HS-5 (cell line): ENCODE measurements around the gene TMPRSS5.

Source experiments
- DNase-seq: peaks from one replicate; pipeline ENCODE4 v3.0.0-alpha.2; 2012; ENCODE audit warnings: low read depth

TMPRSS5 gene

DNA sequence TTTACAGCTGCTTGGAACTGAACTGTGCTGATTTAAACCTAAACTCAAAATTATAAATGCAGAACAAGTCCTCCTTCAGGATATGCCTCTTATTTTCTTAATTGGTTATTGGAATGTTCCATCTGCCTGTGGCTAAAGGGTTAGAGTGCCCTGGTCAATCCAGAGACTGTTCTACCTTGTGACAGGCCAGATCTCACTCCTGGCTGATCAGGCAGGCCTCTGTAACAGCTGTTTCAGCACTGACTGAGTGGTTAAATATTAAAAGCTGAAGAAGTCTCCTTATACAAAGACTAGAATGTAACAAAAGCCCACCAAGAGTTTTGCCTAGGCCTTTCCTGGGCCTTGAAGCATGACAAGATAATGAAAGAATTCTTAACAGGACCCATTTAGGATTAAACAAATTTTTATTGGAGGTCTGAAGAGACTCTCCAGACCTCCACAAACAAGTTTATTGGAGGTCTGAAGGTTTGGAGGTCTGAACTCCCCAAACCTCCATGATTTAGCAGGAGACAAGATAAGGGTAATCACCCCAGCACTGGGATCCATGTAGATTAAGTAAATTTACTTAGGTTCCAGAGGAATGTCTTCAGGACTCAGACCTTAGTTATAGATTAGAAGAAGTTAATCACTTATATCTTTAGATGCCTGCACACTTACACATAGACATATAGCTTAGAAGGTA lies 35.8 kb downstream of the TMPRSS5 start:
- DNase-seq = no peak

DNA sequence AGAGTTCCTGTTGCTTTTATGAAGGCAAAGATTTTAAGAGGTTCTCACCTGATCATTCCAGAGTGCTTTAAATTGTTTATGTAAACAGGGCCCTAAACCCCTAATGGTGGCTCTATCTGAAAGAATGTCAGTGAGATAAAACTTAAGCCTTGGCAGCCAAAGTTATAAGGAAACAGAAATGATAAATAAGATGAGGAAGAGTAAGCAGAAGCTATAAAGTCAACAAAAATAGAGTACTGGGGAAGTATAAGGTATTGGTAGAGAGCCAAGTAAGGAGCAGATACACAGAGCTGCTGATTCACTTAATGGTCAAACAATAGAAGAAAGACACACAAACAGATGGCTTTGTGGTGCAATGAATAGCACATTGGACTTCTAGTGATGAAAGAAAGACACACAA lies 37.9 kb downstream of the TMPRSS5 start:
- DNase-seq = no peak

DNA sequence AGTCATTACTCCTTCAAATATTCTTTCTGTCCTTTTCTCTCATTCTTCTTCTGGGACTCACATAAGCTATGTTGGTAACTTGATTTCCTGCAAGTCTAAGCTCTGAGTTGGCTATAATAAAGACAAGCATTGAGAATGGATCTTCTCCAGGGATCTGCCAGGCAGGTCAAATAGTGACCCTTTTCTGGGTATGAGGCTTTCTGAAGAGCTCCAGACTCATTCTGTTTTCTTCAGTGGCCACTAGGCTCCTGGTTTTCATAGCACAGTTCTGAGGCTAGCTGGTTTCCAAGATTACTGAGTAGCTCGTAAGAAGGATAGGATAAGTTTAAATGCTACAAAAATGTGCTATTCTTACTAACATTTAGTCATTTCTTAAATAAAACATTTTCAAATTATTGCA lies 38.3 kb downstream of the TMPRSS5 start:
- DNase-seq = no peak

DNA sequence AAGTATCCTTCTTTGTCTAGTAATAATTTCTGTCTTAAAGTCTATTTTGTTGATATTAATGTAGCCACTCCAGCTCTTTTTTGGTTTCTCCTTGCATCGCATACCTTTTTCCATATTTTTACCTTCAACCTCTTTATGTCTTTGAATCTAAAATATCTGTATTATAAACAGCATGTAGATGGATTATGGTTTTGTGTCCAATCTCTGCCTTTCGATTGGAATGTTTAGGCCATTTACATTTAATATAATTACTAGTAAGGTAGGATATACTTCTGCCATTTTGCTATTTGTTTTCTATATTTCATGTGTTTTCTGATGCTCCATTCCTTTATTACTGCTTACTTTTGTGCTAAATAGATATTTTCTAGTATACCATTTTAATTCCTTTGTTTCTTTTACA lies 39.5 kb downstream of the TMPRSS5 start:
- no peak for DNase-seq

DNA sequence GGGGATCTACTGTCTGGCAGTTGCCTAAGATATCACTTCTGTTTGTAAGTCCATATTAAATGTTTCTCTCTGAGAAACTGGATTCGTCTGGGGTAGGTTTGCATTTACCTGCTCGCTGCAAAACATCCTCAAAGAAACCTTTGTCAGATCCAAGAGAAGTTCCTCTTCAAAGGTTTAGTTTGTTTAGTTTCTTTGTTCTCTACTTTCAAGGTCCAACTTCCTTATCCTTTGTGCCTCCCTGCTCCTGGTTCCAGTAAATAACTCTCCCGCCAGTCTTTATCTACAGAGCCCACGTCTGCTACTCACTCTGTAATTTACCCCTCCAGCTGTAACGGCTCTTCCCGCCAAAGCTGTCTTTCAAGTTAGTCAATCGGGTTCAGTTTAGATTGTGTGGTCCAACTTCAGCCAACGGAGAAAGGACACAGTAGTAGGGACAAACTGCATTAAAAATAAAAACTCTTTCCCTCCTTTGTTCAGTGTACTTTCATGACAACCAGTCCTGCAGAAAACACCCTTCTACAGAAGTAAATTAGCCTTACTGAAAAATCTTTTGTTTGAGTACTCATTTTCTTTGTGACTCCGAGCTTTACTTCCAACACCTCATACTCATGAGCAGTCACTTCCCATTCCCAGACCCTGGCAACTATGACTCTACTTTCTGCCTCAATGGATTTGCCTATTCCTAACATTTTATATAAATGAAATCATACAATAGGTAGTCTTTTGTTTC lies 41.0 kb downstream of the TMPRSS5 start:
- no peak for DNase-seq

DNA sequence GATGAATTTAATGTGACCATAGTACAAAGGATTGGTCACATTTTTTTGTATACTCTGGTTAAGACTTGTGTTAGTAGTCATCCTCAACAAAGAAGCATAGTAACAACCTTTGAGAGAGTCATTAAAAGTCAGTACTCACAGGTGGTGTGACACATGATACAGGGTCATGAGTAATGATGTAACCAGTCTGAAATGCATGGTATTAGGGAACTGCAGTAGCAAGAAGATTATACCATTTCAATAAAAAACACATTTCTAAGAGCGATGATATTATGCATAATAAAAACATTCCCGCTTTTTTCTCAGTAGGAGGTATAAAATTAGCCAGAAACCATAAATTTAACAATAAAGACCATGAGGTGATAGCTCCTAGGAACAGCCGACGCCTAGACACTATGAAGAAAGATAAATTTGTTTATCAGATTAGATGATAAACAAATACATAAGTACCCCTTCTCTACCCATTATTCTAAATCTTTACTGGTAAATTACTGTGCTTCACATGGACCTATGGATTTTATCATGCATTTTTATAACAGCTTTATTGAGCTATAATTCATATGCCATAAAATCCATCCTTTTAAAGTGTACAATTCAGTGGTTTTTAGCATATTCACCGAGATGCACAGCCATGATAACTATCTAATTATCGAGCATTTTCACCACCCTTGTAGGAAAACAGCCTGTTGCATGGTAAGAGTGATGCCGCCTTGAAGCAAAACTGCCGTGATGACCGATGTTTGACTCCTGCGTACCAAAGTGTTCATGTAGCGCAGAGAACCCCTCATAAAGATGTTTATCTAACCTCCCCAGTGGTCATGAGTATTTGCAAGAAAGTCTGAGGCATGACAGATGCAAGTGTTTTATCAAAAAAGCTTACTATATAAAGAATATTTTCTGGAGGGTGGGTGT lies 41.8 kb downstream of the TMPRSS5 start:
- DNase-seq = peak; percentile 46

DNA sequence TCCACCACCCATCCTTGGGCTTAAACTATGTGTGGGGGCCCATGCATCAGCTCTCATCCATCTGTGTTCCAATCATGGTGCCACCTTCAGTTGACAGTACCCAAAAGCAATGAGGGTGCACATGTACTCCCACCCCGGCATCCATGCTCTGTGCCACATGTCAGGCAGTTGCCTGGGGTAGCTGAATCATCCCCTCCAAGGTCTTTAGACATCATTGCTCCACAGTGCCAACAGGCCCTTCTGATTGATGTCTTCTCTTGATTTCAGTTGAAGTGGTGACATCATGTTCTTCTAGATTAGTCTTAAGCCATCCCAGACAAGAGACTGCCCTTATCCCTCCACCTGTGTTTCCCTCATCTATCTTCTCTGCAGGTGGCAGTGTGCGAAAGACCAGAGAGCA lies 42.5 kb downstream of the TMPRSS5 start:
- no peak for DNase-seq

DNA sequence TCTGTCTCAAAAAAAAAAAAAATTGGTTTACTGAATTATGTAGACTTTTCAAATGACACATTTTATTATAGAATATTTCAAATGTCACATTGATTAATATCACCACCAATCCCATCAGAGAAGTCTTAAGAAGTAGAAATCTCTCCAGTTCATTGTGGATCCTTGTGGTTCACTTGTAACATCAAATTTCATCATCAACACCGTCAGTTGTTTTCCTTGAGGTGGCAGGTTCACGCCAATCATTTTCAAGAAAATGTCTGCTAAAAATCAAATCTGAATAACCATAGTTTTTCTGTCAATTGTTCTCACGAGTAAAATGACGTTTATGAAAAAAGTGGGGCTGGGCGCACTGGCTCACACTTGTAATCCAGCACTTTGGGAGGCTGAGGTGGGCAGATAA lies 50.3 kb downstream of the TMPRSS5 start:
- DNase-seq = no peak

DNA sequence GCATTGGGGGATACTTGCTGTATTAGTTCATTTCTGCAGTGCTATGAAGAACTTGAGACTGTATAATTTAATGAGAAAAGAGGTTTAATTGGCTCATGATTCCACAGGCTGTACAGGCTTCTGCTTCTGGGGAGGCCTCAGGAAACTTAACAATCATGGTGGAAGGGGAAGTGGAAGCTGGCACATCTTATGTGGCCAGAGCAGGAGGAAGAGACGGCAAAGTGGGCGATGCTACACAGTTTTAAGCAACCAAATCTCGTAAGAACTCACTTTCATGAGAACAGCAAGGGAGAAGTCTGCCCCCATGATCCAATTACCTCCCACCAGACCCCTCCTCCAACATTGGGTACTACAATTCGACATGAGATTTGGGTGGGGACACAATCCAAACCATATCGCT lies 55.1 kb downstream of the TMPRSS5 start:
- DNase-seq = no peak

DNA sequence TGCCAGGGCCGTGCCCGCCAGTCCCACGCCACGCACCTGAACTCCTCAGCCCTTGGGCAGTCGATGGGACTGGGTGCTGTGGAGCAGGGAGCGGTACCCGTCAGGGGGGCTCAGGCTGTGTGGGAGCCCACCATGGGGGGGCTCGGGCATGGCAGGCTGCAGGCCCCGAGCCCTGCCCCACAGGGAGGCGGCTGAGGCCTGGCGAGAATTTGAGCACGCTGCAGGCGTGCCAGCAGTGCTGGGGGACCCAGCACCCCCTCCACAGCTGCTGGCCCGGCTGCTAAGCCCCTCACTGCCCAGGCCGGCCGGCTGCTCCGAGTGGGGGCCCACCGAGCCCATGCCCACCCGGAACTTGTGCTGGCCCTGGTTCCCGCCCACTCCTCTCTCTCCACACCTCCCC lies 56.8 kb downstream of the TMPRSS5 start:
- DNase-seq = no peak

DNA sequence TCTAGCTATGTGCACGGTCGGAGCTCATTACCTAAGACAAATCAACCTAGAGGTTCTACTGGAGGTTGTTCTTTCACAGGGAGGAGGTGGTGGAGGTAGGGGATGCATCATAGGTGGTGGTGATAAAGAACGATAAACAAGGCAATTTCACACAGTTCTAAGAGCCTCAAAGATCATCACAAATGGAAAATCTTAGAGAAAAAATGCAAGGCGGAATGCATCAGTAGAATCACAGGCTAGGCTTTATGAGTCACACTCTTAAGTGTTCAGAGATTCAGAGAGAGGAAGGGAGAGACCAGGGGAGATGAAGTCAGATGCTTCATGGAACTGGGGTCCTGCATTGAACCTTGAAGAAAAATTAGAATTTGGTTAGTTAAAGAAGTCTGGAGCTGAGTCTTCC lies 58.3 kb downstream of the TMPRSS5 start:
- no peak for DNase-seq

DNA sequence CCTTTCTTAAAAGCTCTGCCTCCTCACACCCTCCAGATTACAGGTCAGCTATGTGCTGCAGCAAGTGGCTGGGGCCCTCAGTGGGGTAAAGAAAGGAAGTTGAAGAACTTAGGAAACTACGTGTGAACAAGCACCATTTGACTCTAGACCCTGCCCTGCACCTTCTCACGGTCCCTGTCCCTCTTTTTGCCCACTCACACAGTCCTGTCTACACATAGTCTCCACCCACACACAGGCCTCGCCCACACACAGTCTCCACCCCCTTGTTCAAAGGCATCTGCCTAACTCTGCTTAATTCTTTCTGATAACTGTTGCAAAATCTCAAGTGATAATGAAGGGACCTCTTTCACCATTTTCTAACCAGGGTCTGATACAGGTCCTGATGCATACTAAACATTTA lies 59.0 kb downstream of the TMPRSS5 start:
- no peak for DNase-seq

DNA sequence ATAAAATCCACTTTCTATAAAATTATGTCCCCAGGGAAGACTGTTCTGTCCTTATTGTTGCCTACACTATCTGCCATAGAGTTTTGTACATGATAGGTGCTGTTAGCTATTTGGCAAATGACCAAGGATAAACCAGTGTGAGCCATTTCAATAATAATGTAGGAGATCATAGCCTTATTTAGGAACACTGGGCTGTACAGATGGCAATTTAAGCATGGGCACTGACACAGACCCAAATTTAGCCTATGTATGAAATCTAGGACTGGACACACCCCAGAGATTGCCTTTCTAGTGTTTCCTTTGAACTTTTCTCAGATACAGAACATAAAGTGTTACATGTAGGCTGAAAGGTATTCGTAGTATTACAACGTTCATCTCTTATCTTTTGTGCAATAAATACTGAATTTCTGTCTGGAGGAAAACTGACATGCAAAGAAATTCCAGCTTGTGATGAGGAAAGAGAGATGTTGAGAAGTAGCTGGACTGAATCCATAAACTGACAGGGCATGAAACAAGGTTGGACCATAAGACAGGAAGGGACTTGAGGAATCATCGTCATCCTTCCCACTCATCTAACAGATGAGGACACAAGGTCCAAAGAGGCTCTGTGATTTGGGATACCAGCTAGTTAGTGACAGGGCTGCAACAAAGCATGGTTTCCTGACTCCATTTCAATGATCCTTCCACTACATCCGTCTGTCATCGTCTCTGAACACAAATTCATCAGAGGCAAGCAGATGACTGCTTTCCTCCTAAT lies 60.3 kb downstream of the TMPRSS5 start:
- DNase-seq = no peak

DNA sequence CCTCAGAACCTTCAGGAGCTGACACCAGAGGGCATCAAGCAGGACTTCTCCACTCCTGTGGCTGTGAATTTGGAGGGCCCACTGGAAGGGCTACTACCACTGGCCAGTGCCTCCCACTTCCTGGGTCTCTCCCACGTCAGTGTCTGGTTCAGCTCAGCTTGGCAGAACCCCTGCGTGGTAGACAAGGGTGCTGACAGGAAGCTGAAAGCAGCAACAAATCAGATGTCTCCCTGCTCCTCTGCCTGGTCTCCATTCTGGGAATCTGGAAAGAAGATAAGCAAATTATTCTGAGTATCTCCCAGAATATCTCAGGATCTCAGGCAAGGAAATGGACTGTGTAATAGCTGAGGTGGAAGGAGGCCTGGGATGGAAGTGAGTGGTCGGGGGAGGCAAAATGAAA lies 61.5 kb downstream of the TMPRSS5 start:
- DNase-seq = no peak

DNA sequence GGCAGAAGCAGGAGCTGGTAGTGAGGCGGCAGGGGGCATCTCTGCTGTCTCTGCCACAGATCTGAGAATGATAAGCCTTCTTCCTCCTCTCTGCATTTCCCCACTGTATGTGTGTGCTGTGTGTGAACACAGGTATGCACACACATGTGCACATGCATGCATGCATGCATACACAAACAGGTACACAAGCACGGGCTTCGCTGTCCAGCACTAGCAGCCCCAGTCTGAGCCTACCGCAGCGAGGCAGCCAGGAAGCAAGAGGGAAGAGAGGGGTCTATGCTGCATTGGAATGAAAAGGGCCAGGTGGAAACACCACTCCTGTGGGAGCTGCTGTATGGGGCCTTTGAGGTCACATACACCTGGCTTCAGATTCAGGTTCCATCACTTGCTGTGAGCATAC lies 62.4 kb downstream of the TMPRSS5 start:
- DNase-seq = no peak

DNA sequence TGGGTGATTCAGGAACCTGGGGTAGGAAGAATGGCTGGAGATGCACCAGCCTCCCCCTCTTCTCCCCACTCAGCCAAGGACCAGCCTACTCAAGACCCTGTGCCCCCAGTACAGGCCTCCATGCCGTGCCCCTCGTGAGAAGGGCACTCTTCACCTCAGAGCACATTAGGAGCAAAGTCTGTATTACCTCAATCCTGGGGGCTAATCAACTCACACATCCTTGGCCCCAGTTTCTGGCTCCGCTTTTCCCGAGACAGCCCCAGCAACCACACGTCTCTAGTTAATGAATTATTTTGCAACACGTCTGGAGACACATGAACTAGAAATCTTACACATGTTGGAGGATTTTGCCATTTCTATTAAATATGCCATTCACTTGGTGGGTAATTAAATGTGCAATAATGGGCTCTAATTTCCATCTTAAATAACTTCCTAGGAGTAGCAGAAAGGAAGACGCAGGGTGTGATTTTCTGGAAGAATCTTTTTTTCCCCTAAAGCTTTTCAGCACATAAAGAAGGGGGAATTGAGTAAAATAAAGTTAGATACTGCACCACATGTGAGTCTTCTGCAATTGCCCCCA lies 63.0 kb downstream of the TMPRSS5 start:
- no peak for DNase-seq

DNA sequence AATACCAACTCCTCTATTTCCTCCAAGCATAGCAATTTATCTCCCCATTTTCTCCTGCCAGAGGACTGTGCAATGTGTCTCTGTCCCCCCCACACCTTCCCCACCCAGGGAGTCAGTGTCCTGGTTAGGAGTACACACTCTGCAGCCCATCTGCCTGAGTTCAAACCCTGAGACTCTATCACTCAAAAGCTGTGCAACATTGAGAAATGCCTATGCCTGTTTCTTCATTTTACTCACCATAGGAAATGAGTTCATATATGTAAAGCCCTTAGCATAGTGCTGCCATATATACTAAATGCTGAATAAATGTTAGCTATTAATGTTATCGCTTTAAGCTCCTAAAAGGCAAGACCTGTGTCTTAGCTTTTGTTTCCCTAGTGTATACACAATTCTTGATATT lies 64.0 kb downstream of the TMPRSS5 start:
- no peak for DNase-seq

DNA sequence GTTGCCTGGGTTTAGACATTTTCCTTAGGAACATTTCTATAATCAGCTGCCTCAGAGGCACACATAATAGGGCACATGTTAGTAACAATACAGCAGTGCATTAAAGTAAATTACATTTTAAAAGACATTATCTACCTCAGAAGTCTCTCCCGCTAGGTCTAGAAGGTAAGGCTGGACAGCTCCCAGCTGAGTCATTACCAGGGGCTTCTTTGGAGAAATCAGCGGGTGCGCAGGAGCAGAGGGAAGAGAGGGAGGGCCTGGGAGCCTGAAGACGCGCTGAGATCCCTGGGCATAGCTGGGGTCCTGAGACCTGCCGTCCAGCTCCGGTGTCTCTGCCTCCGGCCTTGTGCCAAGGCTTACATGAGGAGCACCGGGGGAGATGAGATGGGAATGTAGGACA lies 67.7 kb downstream of the TMPRSS5 start:
- DNase-seq = no peak

DNA sequence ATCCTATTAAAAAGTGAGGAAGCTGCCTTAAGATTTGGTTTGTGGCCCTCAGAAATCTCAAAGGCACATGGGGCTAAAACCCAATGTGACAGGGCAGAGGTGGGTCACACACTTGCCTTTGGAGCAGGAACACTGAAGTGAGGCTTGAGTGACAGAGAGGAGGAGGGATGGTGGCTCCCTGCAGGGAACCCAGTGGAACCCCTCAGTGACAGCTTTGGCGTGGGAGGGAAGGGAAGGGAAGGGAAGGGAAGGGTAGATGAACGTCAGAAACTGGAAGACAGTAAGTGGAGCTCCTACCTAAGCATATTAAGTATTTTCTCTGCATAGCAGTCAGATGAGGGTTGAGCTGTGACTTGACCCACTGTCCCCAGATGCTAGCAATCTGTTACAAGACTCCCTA lies 68.5 kb downstream of the TMPRSS5 start:
- no peak for DNase-seq
